Smooth muscle cell of the brain vasculature (primary cell): ENCODE measurements around the gene CHI3L2.

Experiments
- DNase-seq: peaks from one replicate; pipeline ENCODE4 v3.0.0-alpha.2; 2012; ENCODE audit warnings: low read depth, low spot score

CHI3L2 gene

GRCh38 chr1:111220302-111220890, 7.1 kb upstream of the CHI3L2 start:
- no peak for DNase-seq

DNA sequence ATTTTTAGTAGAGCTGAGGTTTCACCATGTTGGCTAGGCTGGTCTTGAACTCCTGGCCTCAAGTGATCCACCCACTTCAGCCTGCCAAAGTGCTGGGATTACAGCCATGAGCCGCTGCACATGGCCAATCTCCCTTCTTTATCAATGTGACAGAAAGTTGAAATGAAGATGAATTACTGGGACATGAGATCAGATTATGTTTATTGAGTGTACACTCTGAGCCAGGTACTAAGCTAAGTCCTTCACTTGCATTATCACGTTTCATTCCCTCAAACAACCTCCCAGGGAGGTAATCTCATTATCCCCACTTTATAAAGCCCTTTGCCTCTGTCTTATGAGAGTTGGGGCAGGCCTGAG, 6.3 kb upstream of the CHI3L2 start:
- no peak for DNase-seq

DNA sequence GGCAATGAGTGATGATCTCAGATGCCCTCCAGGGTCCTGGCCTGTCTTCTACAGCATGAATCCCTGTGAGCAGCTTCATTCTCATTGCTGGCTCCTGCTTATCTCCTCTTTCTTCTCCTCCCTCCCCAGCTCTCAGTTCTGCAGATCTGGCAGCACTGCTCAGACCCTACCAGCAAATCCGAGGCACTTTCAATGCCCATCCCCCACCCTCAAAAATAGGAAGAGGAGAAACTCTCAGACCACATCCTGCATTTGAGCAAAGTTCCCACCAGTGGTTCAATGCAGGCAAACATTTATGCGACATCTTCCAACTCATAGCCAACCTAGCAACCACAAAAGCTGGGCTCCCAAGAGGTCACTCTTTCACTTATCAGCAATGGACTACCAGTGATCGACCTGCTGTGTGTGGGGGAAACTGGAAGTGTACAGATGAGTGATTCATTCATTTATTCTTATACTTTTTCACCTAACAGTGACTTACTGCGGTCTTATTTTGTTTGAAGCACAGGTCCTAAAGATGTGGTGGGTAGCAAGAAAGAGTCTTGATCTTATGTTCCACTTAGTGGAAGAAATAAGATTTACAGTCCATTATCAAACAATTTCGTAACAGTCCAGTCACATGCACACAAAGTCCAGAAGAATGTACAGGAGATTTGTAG, 5.8 kb upstream of the CHI3L2 start:
- no peak for DNase-seq

DNA sequence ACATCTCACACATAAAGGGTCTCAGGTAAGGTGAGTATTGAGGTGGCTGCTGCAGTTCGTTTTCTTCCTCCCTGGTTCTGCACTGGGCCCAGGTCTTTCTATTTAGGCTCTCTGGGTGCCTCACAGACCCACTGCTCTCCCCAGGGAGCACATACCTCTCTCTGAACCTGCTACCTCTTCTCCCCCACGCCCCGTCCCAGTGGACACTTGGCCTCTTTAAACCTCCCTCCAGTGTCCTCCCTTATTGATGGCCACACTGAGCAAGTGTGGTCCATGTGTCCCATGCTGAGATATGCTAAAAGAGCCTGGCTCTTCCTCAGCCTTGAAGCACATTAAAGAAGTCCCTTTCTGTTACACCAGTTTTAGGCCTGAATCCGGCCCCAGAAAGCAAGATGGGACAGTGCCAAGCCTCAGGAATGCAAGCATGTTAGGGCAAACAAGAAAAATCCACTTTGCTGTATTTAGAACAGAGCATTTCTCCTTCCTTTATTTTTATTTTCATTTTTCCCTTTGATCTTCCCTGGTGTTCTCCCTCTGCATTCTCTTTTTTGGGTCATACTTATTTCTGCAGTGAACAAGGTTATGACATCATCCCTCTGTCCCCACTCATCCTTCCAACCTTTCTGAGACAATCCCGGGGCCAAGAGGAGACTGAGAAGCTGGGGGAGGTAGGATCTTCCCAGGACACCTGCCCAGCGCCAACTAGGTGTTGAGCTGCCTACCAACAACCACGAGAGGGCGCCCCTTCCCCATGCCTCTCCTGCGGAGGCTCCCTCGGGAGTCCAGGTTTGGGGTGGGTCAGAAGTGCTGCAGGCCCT, 5.0 kb upstream of the CHI3L2 start:
- peak; percentile 28 for DNase-seq

DNA sequence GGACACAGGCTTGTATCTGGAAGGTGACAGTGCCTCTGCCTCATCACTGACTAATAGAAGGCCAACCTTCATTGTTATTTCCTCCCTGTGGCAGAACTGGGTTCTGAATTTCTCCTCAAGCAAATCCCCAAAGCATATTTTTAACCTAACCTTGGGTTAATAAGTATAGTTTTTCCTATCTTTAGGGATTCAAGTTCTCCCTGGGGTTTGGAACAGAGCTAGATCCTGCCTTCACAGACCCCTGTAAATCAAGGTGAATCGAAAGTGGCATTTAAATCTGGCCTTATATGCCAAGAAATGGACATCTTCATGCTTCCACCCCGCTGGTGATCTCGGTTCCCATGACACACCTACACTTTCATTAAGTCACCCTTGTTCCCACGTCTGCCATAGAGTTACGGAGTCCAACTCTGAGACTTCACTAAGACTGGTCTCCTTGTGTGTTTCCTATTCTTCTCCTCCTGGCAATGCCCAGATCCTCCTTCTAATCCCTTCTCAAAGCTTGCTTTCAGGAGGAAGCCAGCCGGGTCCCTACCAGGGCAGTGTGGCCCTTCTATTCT, 4.3 kb upstream of the CHI3L2 start:
- no peak for DNase-seq

DNA sequence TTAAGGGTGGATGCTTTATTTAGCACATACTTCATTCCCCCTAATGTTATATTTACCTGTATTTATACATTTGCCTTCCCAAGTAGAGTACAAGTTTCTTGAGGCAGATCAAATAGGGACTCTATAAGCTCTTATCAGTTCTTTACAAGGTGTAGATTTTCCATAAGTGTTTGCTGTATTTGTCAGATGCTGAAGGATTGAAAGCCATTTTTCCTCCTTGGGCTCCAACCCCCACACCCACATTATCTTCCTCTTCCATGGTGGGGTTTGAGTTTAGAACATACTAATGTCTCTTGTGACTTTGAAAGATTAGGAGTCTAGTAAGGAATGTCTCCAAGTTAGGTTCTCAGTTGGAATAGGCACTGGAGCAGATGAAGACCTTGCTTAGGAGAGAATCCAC, 2.4 kb upstream of the CHI3L2 start:
- DNase-seq = no peak

DNA sequence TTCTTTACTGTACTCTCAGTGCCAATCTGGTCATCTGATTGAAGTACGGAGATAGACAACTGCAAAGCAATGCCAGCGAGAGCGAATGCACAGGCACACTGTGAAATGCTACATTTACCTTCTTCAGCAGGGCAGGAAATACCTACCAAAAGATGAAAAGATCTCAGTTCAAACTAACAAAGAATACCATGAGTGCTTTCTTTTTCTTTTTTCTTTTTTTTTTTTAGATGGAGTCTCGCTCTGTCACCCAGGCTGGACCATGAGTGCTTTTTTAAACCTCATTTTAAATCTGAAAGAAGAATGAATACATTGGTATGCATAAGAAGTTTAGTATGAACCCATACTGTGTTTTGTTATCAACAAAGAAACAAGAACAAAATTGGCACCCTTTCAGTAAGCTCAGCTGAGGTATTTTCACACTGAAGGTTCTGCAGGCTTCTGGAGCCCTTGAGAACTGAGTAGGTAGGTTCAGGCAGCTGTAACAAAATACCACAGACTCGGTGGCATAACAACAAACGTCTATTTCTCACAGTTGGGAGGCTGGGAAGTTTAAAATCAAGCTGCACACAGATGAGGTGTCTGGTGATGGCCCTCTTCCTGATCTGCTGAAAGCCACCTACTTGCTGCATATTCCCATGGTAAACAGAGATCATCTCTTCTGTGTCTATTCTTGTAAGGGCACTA, 1.7 kb upstream of the CHI3L2 start:
- peak; percentile 23 for DNase-seq

DNA sequence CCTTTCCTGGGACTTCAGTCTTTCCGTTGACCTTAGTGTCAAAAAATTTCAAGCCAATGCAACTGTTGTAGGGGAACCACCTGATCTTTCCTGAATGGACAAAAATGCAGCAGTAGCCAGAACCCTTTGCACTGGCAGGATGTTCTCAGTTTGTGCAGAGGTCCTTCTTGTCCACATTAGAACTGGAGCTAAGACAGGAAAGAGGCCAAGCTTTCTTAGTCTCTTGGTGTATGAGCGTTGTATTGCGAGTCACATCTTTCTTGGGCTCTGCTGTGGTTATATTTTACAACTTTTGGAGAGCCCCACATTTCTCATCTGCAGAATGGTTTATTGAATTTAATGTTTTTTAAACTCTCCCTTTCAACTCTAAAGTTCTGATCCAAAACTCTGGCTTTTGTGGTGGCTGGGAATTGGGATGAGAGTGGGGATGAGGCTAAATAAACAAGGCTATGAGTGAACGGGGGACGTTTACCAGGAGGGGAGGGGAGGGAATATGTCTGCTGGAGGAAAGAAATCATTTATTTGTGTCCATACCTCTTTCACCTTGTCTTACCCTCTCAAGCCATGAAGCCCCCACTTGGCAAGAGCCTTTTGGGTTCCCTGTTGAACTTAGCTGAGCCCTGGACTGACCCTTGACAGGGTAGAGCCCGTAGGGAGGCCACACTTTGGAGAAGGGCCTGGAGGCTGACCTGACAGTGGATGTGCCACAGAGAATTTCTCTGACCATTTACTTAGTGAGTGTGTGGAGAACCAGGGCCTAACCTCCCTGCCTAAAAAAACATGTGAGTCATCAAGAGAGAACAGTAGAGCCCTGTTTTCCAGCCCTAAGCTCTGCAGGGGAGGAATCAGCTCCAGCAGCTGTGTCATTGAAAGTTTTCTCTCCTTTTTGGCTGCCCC, 586 bp downstream of the CHI3L2 start:
- DNase-seq = peak; percentile 80

GRCh38 chr1:111228748-111229126, 1.2 kb downstream of the CHI3L2 start:
- no peak for DNase-seq

DNA sequence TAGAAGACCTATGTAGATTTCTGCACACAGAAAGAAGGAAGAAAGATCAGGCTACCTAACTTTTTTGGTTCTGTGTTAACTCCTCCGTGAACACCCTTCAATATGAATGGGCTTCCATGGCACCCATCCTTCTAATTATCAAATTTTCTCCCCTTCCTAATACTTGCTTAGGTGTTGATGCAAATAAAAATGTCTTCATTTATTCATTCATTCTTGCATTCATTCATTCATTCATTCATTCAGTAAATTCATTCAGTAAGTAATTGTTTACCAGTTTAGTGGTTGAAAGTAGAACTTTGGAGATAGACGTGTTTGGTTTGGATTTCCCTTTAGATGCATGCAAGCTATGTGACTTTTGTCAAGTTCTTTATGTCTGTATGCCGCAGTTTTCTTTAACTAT, 4.6 kb downstream of the CHI3L2 start:
- no peak for DNase-seq

DNA sequence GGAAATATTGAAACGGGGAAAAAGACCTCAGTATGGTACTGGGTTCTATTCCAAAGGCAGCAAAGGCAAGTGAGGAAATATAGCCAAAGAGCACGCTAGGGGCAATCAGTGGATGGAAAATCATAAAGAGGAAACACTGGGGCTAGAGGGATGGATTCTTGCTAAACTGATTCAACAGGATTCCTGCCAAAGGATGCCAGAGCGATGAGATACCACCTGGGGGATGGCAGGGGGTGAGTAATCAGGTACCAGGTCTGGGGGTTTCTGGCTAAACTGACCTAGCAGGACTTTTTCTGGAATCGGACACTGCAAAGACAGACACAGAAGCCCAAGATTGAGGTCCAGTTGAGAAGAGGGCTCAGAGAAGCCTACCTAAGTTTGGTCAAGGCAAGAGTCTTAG, 6.7 kb downstream of the CHI3L2 start:
- no peak for DNase-seq

- DNase-seq = no peak
These were observed 7.4 kb downstream of the CHI3L2 start for GRCh38 chr1:111234866-111235265.

GRCh38 chr1:111236379-111236778, 8.9 kb downstream of the CHI3L2 start:
- DNase-seq = no peak

- no peak for DNase-seq
These were observed 9.3 kb downstream of the CHI3L2 start for GRCh38 chr1:111236806-111237205.

DNA sequence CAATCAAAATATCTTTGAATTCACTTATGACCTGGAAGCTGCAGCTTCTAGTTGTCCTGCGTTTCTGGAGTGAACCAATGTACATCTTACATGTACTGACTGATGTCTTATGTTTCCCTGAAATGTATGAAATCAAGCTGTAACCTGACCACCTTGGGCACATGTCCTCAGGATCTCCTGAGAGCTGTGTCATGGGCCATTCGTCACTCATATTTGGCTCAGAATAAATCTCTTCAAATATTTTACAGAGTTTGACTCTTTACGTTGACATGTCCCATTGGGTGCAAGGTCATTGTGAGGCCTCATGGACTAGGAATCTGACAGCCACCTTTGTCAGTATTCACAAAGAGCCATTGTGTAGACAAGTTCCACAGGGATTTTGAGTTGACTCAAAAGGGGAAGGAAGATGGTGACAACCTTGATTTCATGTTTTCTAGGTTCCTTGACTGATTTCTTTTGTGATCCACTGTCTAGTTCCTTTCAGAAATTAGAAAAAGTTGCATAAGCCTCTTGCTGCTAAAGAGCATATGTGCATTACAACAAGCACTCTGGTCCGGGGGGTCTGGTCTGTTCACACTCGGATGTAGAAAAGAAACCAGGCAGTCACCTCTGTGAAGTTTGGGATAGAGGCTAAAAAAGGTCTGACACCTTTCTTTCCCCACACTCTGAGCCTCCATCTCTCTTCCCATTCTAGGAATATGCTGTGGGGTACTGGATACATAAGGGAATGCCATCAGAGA, 10.7 kb downstream of the CHI3L2 start:
- DNase-seq = no peak

GRCh38 chr1:111241797-111242196, 14.3 kb downstream of the CHI3L2 start:
- no peak for DNase-seq

GRCh38 chr1:111242805-111243523, 15.5 kb downstream of the CHI3L2 start:
- DNase-seq = no peak

DNA sequence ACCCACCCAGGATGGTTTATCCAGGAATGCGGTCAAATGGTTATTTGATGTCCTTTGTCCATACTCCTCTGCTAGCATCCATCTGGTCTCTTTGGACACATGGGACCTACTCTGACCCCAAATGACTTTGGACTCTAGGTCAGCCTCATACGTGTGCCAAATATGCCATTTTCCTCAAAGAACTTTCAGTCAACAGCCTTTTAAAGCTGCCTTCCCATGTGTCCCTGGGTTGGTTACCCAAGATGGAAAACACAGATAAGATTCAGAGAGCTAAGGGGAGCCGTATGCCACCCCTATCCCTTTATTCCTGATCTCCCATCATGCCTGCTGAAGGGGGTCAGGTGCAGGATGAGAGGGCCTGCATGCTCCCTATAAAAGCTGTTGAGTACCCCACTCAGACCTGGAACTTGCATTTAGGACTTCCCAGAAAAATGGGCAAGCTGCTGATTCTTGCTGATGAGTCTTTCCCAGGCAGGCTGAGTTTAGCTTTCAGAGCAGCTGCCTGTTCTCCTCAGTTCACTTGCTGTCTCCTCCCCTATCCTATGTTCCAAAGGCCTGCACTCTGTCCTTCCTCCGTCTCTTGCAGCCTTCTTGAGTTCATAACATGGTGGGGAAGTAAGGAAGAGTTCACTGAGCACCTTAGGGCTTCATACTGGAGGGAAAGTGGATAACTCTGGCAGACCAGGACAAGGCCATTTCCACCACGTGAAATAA, 19.8 kb downstream of the CHI3L2 start:
- no peak for DNase-seq

- DNase-seq = no peak
These were observed 22.4 kb downstream of the CHI3L2 start for GRCh38 chr1:111249960-111250359.
